Suprapubic skin (tissue), 4 donors: ENCODE data around the gene LRRC61.

ENCODE experiments used
- EP300 ChIP-seq: sonication (generic); formaldehyde crosslinking; IDR thresholded peaks from one replicate; pipeline ENCODE4 v1.6.1; 2017; ENCODE audit warnings: antibody characterized with exemption
- POLR2AphosphoS5 ChIP-seq, 3 donors: sonication (generic); formaldehyde crosslinking; IDR thresholded peaks; one replicate each; pipeline ENCODE4 v1.6.1; 2017; ENCODE audit warnings: antibody characterized with exemption in 3 of 3
- TF ChIP-seq, protein P1 (sequence below), 2 donors: fragments of 200-600 bp in 1 of 2; fragments of 450-650 bp in 1 of 2; sonication (generic) in 1 of 2; IDR thresholded peaks; one replicate each; pipeline ENCODE4 v1.5.1; 2016 to 2019; ENCODE audit warnings: antibody characterized with exemption in 2 of 2, mild to moderate bottlenecking in 1 of 2, moderate library complexity in 1 of 2

GRCh38 chr7:150311146-150311545 lies 12.0 kb upstream of the LRRC61 start:
- TF ChIP-seq, protein P1, sequence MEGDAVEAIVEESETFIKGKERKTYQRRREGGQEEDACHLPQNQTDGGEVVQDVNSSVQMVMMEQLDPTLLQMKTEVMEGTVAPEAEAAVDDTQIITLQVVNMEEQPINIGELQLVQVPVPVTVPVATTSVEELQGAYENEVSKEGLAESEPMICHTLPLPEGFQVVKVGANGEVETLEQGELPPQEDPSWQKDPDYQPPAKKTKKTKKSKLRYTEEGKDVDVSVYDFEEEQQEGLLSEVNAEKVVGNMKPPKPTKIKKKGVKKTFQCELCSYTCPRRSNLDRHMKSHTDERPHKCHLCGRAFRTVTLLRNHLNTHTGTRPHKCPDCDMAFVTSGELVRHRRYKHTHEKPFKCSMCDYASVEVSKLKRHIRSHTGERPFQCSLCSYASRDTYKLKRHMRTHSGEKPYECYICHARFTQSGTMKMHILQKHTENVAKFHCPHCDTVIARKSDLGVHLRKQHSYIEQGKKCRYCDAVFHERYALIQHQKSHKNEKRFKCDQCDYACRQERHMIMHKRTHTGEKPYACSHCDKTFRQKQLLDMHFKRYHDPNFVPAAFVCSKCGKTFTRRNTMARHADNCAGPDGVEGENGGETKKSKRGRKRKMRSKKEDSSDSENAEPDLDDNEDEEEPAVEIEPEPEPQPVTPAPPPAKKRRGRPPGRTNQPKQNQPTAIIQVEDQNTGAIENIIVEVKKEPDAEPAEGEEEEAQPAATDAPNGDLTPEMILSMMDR (IDR thresholded peaks at IDR 0.05), result no peak
- TF ChIP-seq EP300 (no peak), POLR2AphosphoS5 (IDR thresholded peaks at IDR 0.05) (no peak)
